ENCODE results near the gene ABLIM1. TPM values are rescaled to one million over a fixed set of nuclear protein-coding genes. Genes with fewer than 3 reads are reported as not detected.

ABLIM1 gene
- total RNA-seq, 1 experiment from 2014 or later: 274 TPM

- CTCF ChIA-PET: no interaction called here
- no peak for ATAC-seq
- Histone ChIP-seq H3K27ac (ENCODE audit: low read length) (no peak overlapping the region), H3K4me1 (ENCODE audit: control insufficient read depth, insufficient read depth, low read length) (peaks cover 58% of the 10 kb centered on the region), H3K4me3 (ENCODE audit: low read depth in 2 of 2, low read length in 2 of 2) (no peak overlapping the region), H3K36me3 (ENCODE audit: control insufficient read depth, insufficient read depth, low read length) (no peaks in the 10 kb centered on the region), H3K9me3 (ENCODE audit: control insufficient read depth, insufficient read depth, low read depth, low read length) (no peaks in the 10 kb centered on the region), H3K27me3 (ENCODE audit: control insufficient read depth, insufficient read depth, low read length) (no peaks in the 10 kb centered on the region)
- in situ Hi-C loops (cut with HindIII; ENCODE audit: low pct_unique_long_range_greater_than_20kb, low sequenced_read_pairs) (no loop called here), intact Hi-C loops (cut with micrococcal nuclease; ENCODE audit: unreplicated experiment) (no loop called here)
- DNase-seq (ENCODE audit: low read depth, low spot score): no peak
- BruUV-seq (replicated peaks): no TSS peak
- TF ChIP-seq REST (IDR thresholded peaks at IDR 0.05; ENCODE audit: insufficient read depth in 1 of 2, low read depth in 2 of 2, low read length in 1 of 2): no peak
- POLR2A ChIA-PET: no interaction called here
Measured at GRCh38 chr10:114384601-114385000, 273.5 kb downstream of the ABLIM1 start.

- no peak overlapping the region for H3K27ac ChIP-seq (ENCODE audit: low read length)
- no peaks in the 10 kb centered on the region for H3K27me3 ChIP-seq (ENCODE audit: control insufficient read depth, insufficient read depth, low read length)
- in situ Hi-C loops (cut with HindIII; ENCODE audit: low pct_unique_long_range_greater_than_20kb, low sequenced_read_pairs) (no loop called here), intact Hi-C loops (cut with micrococcal nuclease; ENCODE audit: unreplicated experiment) (no loop called here)
- no peaks in the 10 kb centered on the region for H3K9me3 ChIP-seq (ENCODE audit: control insufficient read depth, insufficient read depth, low read depth, low read length)
- POLR2A ChIA-PET: no interaction called here
- BruUV-seq (replicated peaks): no TSS peak
- CTCF ChIA-PET: interaction anchor here (0.5 kb wide), 1 partner anchor 78 kb away, joined by 5 read pairs; no protein-coding TSS in a partner anchor
- ATAC-seq (no peak), DNase-seq (ENCODE audit: low read depth, low spot score) (no peak)
- H3K36me3 ChIP-seq (ENCODE audit: control insufficient read depth, insufficient read depth, low read length): no peaks in the 10 kb centered on the region
- peaks cover 58% of the 10 kb centered on the region for H3K4me1 ChIP-seq (ENCODE audit: control insufficient read depth, insufficient read depth, low read length)
- no peak overlapping the region for H3K4me3 ChIP-seq (ENCODE audit: low read depth in 2 of 2, low read length in 2 of 2)
- TF ChIP-seq SIN3A (IDR thresholded peaks at IDR 0.05; ENCODE audit: borderline replicate concordance, insufficient read depth, low read depth, low read length) (no peak), POLR2AphosphoS5 (IDR thresholded peaks at IDR 0.05; ENCODE audit: low read depth, low read length) (no peak), REST (IDR thresholded peaks at IDR 0.05; ENCODE audit: insufficient read depth in 1 of 2, low read depth in 2 of 2, low read length in 1 of 2) (no peak), TCF7L2 (IDR thresholded peaks at IDR 0.05; ENCODE audit: low read depth, low read length) (no peak), CTCF (IDR thresholded peaks at IDR 0.05) (no peak)
Measured at GRCh38 chr10:114384181-114384580, 273.9 kb downstream of the ABLIM1 start.

Other genes with a start within 250 kb of the ABLIM1 start
- 32.6 TPM for gene FHIP2A, start 163.5 kb upstream of the ABLIM1 start, total RNA-seq (2021; ENCODE audit: unreplicated experiment)

Data from Panc1 (cell line).